AG09309 (cell line): ENCODE measurements around the gene WFDC5.
"Not testable (repeated sequence)": the region's sequence is repeated elsewhere in the genome, so short reads cannot be mapped to it uniquely, and the experiment has no call there.

Experiments used
- DNase-seq: peaks from one replicate; pipeline ENCODE4 v3.0.0-alpha.2; 2010; ENCODE audit warnings: low read depth
- H3K4me3 ChIP-seq: 2 replicates; pipeline ENCODE4 v1.5.1; 2011; ENCODE audit warnings: mild to moderate bottlenecking, low read depth, low read length, moderate library complexity; ENCODE audit not compliant: control insufficient read depth
- TF ChIP-seq, protein P1 (sequence below): IDR thresholded peaks from 2 replicates; pipeline ENCODE4 v1.5.1; 2011; ENCODE audit warnings: mild to moderate bottlenecking, low read depth, low read length, inconsistent platforms; ENCODE audit not compliant: insufficient read depth, control insufficient read depth; ENCODE audit errors: missing control alignments

The WFDC5 gene

DNA sequence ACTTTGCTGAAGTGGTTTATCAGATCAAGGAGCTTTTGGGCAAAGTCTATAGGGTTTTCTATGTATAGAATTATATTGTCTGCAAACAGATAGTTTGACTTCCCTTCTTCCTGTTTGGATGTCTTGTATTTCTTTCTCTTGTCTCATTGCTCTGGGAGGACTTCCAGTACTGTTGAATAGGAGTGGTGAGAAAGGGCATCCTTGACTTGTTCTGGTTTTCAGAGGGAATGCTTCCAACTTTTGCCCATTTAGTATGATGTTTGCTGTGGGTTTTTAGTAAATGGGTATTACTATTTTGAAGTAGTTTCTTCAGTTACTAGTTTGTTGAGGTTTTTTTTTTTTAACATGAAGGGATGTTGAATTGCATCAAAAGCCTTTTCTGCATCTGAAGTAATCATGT lies 50.2 kb downstream of the WFDC5 start:
- no peak overlapping the region for H3K4me3 ChIP-seq
- no peak for DNase-seq
- TF ChIP-seq, protein P1, sequence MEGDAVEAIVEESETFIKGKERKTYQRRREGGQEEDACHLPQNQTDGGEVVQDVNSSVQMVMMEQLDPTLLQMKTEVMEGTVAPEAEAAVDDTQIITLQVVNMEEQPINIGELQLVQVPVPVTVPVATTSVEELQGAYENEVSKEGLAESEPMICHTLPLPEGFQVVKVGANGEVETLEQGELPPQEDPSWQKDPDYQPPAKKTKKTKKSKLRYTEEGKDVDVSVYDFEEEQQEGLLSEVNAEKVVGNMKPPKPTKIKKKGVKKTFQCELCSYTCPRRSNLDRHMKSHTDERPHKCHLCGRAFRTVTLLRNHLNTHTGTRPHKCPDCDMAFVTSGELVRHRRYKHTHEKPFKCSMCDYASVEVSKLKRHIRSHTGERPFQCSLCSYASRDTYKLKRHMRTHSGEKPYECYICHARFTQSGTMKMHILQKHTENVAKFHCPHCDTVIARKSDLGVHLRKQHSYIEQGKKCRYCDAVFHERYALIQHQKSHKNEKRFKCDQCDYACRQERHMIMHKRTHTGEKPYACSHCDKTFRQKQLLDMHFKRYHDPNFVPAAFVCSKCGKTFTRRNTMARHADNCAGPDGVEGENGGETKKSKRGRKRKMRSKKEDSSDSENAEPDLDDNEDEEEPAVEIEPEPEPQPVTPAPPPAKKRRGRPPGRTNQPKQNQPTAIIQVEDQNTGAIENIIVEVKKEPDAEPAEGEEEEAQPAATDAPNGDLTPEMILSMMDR, result no peak

DNA sequence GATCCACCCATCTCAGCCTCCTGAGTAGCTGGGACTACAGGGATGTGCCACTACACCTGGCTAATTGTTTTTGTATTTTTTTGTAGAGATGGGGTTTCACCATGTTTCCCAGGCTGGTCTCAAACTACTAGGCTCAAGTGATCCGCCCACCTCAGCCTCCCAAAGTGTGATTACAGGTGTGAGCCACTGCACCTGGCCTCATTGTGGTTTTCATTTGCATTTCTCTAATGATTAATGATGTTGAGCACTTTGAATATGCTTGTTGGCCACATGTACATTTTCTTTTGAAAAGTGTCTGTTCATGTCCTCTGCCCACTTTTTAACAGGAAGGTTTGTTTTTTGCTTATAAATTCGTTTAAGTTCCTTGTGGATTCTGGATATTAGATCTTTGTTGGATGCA lies 51.9 kb downstream of the WFDC5 start:
- not testable (repeated sequence) for DNase-seq, H3K4me3 ChIP-seq

DNA sequence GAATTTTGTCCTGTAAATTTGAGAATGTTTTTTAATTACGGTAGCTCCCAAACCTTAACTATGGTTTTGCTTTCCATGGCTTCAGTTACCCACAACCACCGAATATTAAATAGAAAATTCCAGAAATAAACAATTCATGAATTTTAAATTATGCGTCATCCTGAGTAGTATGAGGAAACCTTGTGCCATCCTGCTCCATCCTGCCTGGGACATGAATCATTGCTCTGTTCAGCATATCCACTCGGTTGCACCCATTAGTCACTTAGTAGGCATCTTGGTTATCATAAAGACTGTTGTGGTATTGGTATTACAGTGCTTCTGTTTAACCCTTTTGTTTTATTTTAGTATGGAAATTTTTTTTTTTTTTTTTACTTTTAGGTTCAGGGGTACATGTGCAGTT lies 53.7 kb downstream of the WFDC5 start:
- no peak overlapping the region for H3K4me3 ChIP-seq
- TF ChIP-seq, protein P1, result no peak
- peak; percentile 72 for DNase-seq

DNA sequence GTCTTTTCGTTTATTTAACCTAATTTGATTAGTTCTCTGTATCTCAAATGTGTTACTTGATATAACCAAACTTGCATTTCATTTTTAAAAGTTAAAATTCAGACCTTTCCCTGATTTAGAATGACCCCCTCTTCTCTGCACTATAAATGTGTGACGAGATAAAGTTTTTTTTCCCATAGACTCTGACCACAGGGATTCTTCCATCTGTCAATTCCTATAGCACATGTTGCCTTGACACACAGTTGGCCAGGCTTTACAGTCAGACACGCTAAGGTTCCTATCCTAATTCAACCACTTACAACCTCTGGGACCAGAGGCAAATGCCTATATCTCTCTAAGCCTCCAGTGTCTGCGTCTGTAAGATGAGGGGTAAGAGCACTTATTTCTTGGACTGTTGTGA lies 54.7 kb downstream of the WFDC5 start:
- no peak for DNase-seq
- H3K4me3 ChIP-seq, result no peak overlapping the region
- TF ChIP-seq, protein P1, result no peak
